ENCODE results near the gene YWHAE. TPM values are rescaled to one million over a fixed set of nuclear protein-coding genes. Genes with fewer than 3 reads are reported as not detected.
A peak's percentile ranks its signal among the peaks of the same experiment; 100 is the strongest.
"Not testable (repeated sequence)": the region's sequence is repeated elsewhere in the genome, so short reads cannot be mapped to it uniquely, and the experiment has no call there.

YWHAE gene
- total RNA-seq, 1 donor = 192 TPM

GRCh38 chr17:1413281-1413791, 13.3 kb upstream of the YWHAE start:
- DNase-seq (ENCODE audit: low read depth in 2 of 3, low spot score in 2 of 3) = no peak

GRCh38 chr17:1412185-1413110, 12.4 kb upstream of the YWHAE start:
- no peak for DNase-seq (ENCODE audit: low read depth in 2 of 3, low spot score in 2 of 3)

DNA sequence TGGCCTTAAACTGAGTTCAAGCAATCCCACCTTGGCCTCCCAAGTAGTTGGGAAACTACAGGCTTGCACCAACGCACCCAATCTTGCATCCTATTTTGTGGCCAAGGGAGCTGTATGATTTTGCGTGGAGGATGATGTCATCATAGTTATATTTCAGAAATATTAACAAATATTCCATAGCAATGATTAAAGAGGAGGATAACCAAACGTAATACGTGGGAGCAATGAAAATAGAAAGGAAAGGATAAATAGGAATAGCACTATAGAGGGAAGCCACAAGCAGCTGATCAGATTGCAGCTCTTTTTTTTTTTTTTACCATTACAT, 2.2 kb upstream of the YWHAE start:
- DNase-seq (ENCODE audit: low read depth in 2 of 3, low spot score in 2 of 3) = no peak

- peak in 2 of 3 donors; percentile 42 to 57 for DNase-seq (ENCODE audit: low read depth in 2 of 3, low spot score in 2 of 3)
Measured at GRCh38 chr17:1398931-1399678, 917 bp downstream of the YWHAE start.

GRCh38 chr17:1398028-1398427, 2.0 kb downstream of the YWHAE start:
- no peak for DNase-seq (ENCODE audit: low read depth in 2 of 3, low spot score in 2 of 3)

- not testable (repeated sequence) for DNase-seq (ENCODE audit: low read depth in 2 of 3, low spot score in 2 of 3)
Measured at GRCh38 chr17:1395876-1396665, 4.0 kb downstream of the YWHAE start.

- no peak for DNase-seq (ENCODE audit: low read depth in 2 of 3, low spot score in 2 of 3)
Measured at GRCh38 chr17:1391577-1391976, 8.4 kb downstream of the YWHAE start.

- DNase-seq (ENCODE audit: low read depth in 2 of 3, low spot score in 2 of 3) = no peak
Measured at GRCh38 chr17:1390432-1391367, 9.3 kb downstream of the YWHAE start.

- DNase-seq (ENCODE audit: low read depth in 2 of 3, low spot score in 2 of 3) = not testable (repeated sequence)
Measured at GRCh38 chr17:1387490-1388227, 12.4 kb downstream of the YWHAE start.

DNA sequence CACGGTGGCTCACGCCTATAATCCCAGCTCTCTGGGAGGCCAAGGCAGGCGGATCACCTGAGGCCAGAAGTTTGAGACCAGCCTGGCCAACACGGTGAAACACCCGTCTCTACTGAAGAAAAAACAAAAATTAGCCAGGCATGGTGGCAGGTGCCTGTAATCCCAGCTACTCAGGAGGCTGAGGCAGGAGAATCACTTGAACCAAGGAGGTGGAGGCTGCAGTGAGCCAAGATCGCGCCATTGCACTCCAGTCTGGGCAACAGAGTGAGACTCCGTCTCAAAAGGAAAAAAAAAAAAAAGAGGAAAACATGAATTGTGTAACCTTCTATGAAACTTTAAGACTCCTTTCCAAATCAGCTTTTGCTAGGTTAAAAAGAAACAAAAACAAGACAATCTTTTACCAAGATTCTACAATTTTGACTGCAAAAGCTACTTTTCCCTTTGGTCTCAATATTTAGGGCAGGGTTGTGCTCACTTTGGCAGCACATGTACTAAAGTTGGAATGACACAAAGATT, 13.3 kb downstream of the YWHAE start:
- DNase-seq (ENCODE audit: low read depth in 2 of 3, low spot score in 2 of 3) = not testable (repeated sequence)

GRCh38 chr17:1386265-1386664, 13.8 kb downstream of the YWHAE start:
- no peak for DNase-seq (ENCODE audit: low read depth in 2 of 3, low spot score in 2 of 3)

- no peak for DNase-seq (ENCODE audit: low read depth in 2 of 3, low spot score in 2 of 3)
Measured at GRCh38 chr17:1385861-1386260, 14.2 kb downstream of the YWHAE start.

- DNase-seq (ENCODE audit: low read depth in 2 of 3, low spot score in 2 of 3) = peak in 1 of 3 donors; percentile 16
Measured at GRCh38 chr17:1384905-1385435, 15.1 kb downstream of the YWHAE start.

DNA sequence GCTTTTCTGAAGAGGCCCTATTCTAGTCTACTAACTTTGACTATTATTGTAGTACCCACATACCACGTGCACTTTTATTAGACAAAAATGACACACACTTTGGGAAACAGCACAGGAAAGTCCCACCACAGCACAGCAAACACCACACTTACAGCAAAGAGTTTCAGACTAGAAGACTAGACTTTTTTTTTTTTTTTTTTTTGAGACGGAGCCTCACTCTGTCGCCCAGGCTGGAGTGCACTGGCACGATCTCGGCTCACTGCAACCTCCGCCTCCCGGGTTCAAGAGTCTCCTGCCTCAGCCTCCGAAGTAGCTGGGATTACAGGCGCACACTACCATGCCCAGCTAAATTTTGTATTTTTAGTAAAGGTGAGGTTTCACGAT, 20.1 kb downstream of the YWHAE start:
- DNase-seq (ENCODE audit: low read depth in 2 of 3, low spot score in 2 of 3) = no peak

GRCh38 chr17:1379208-1379929, 20.7 kb downstream of the YWHAE start:
- DNase-seq (ENCODE audit: low read depth in 2 of 3, low spot score in 2 of 3) = no peak

GRCh38 chr17:1378476-1378860, 21.6 kb downstream of the YWHAE start:
- DNase-seq (ENCODE audit: low read depth in 2 of 3, low spot score in 2 of 3) = not testable (repeated sequence)

- DNase-seq (ENCODE audit: low read depth in 2 of 3, low spot score in 2 of 3) = no peak
Measured at GRCh38 chr17:1377334-1377733, 22.7 kb downstream of the YWHAE start.

- no peak for DNase-seq (ENCODE audit: low read depth in 2 of 3, low spot score in 2 of 3)
Measured at GRCh38 chr17:1376061-1376460, 24.0 kb downstream of the YWHAE start.

All from hematopoietic multipotent progenitor cell (in vitro differentiated cells).